HFF-Myc (cell line): Measurements from ENCODE around the gene KY.

Experiments used
- DNase-seq: peaks from one replicate; pipeline ENCODE4 v3.0.0-alpha.2; 2011; ENCODE audit warnings: low read depth; ENCODE audit errors: extremely low read depth
- H3K4me3 ChIP-seq: replicated peaks from 2 replicates; pipeline ENCODE4 v1.5.1; 2011; ENCODE audit warnings: low read depth, mild to moderate bottlenecking, control low read depth, low read length
- CTCF ChIP-seq: IDR thresholded peaks from 2 replicates; pipeline ENCODE4 v1.5.1; 2012; ENCODE audit warnings: mild to moderate bottlenecking, low read depth, low read length, control low read depth; ENCODE audit errors: missing control alignments

The KY gene

GRCh38 chr3:134650431-134651346 lies at the start of gene KY:
Gene KY (minus strand): TSS chr3:134651022. CDS start chr3:134650960, 62 bp downstream.
- TF ChIP-seq CTCF: peak; percentile 8
- DNase-seq: no peak
- peak within 1 kb of the TSS; percentile 27 for H3K4me3 ChIP-seq

- no peak for TF ChIP-seq CTCF
- no peak overlapping the region for H3K4me3 ChIP-seq
- no peak for DNase-seq
Measured at GRCh38 chr3:134699721-134700120, 48.9 kb upstream of the KY start.

GRCh38 chr3:134699141-134699711 lies 48.4 kb upstream of the KY start:
- no peak for DNase-seq
- no peak overlapping the region for H3K4me3 ChIP-seq
- no peak for TF ChIP-seq CTCF

- no peak for DNase-seq
- TF ChIP-seq CTCF: no peak
- H3K4me3 ChIP-seq: no peak overlapping the region
Measured at GRCh38 chr3:134697830-134698689, 47.2 kb upstream of the KY start.

- no peak for TF ChIP-seq CTCF
- H3K4me3 ChIP-seq: no peak overlapping the region
- DNase-seq: no peak
Measured at GRCh38 chr3:134696155-134696554, 45.3 kb upstream of the KY start.

- H3K4me3 ChIP-seq: no peak overlapping the region
- no peak for DNase-seq
- no peak for TF ChIP-seq CTCF
Measured at GRCh38 chr3:134694946-134695543, 44.2 kb upstream of the KY start.
